HG03432 (cell line): ENCODE measurements around the gene CDK17.
"Not testable (repeated sequence)": the region's sequence is repeated elsewhere in the genome, so short reads cannot be mapped to it uniquely, and the experiment has no call there.

Experiments used
- ATAC-seq: cut with Tn5 transposase; IDR thresholded peaks from one replicate; pipeline ENCODE4 v1.9.1; 2021; ENCODE audit warnings: mild to moderate bottlenecking, moderate library complexity; ENCODE audit not compliant: unreplicated experiment

CDK17 gene

GRCh38 chr12:96360550-96360949, 39.7 kb downstream of the CDK17 start:
- no peak for ATAC-seq

- no peak for ATAC-seq
These were observed 40.9 kb downstream of the CDK17 start for GRCh38 chr12:96359328-96359727.

DNA sequence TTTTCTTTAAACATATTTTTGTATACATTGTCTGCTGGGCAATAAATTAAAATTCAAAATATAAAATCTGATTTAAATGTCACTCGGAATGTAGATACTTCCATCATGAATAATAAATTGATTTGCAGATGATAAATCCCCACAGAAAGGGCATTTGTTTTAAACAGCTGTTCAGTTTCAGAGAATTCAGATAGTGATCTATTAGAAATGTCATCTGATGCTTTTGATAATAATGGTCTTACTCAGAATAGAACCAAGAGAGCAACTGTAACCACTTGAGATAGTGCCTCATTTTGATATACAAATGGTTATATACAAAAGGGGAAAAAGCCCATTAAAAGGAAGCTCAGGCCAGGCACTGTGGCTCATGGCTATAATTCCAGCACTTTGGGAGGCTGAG, 43.4 kb downstream of the CDK17 start:
- no peak for ATAC-seq

DNA sequence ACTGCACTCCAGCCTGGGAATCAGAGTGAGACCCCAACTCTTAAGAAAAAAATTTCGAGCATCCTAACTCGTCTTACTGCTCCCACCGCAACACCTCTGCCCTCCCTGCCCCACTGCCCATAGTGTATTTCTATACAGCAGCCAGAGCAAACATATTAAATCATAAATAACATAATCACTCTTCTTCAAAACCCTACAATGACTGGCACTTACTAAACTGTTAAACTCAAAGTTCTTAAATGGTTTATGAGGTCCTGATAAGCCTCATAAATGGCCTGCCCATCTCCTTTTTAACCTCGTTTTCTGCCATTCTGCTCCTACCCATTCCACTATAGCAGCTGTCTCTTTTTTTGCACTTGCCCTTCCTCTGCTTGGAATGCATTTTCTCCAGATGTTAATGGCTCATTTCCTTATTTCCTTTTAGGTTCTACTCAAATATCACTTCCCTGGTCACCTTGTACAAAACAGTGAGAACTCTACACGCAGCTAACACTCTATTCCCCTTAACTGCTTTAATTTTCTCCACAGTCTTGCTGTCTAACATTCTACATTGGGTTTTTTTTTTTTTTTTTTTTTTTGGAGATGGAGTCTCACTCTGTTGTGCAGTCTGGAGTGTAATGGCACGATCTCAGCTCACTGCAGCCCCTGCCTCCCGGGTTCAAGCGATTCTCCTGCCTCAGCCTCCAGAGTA, 45.2 kb downstream of the CDK17 start:
- ATAC-seq = no peak

- ATAC-seq = no peak
These were observed 45.9 kb downstream of the CDK17 start for GRCh38 chr12:96354326-96354725.

- ATAC-seq = peak; percentile 53
These were observed 47.9 kb downstream of the CDK17 start for GRCh38 chr12:96352161-96352835.

DNA sequence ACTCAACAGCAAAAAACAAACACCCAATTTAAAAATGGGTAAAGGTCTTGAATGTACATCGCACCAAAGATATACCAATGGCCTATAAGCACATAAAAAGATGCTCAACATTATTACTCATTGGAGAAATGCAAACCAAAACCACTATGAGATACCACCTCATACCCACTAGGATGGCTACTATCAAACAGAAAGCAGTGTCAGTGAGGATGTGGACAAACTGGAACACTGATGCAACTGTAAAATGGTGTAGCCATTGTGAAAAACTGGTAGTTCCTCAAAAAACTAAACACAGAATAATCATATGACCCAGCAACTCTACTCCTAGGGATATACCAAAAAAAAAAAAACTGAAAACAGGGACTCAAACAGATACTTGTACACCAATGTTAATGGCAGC, 49.3 kb downstream of the CDK17 start:
- peak; percentile 37 for ATAC-seq

DNA sequence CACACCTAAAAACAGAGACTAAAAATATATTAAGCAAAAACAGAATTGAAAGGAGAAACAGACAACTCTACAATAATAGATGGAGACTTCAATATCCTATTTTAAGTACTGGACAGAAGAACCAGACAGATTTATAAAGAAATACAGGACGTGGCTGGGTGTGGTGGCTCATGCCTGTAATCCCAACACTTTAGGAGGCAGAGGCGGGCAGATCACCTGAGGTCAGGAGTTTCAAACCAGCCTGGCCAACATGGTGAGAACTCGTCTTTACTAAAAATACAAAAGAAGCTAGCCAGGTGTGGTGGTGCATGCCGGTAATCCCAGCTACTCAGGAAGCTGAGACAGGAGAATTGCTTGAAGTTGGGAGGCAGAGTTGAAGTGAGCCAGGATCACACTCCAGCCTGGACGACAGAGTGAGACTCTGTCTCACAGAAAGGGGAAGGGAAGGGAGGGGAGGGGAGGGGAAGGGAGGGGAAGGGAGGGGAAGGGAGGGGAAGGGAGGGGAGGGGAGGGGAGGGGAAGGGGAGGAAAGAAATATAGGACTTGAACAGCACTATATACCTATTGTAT, 53.0 kb downstream of the CDK17 start:
- ATAC-seq = no peak

GRCh38 chr12:96346716-96347115, 53.5 kb downstream of the CDK17 start:
- not testable (repeated sequence) for ATAC-seq

DNA sequence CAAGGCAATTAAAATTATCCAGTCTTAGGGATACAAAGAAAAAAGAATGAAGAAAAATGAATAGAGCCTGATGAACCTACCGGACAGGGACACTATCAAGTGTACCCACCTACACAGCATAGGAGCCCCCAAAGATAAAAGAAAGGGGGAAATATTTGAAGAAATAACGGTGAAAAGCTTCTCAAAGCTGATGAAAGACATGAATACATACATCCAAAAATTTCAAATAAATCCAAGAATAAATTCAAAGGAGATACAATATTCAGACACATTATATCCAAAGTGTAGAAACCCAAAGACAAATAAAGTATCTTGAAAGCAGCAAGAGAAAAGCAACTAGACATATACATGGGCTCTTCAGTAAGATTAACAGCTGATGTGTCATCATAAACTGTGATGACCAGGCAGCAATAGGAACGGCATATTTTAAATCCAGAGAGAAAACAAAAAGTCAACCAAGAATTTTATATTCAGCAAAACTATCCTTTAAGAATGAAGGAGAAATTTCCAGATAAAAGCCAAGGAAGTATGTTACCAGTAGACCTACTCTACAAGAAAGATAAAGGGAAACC, 56.0 kb downstream of the CDK17 start:
- ATAC-seq = no peak

GRCh38 chr12:96343347-96343954, 56.8 kb downstream of the CDK17 start:
- peak; percentile 78 for ATAC-seq

- ATAC-seq = not testable (repeated sequence)
These were observed 60.6 kb downstream of the CDK17 start for GRCh38 chr12:96339666-96340065.

DNA sequence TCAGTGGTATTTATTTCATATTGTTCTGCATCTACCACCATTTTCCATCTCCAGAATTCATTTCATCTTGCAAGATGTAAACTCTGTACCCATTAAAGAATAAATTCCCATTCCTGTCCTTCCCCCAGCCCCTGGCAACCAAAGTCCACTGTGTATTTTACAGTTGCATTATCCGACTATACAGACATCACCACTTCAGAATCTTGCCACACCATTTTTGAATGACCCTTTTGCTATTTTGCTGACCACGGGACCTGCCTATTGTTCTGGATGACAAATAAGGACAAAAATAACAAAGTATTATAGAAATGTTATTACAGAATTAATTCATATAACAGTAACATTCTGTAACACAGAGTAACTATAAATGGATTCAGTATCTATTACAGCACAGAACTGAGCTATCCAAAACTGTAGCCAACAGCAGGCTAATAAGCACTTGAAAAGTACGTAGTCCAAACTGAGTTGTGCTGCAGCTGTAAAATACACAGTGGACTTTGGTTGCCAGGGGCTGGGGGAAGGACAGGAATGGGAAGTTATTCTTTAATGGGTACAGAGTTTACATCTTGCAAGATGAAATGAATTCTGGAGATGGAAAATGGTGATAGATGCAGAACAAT, 61.3 kb downstream of the CDK17 start:
- ATAC-seq = no peak

GRCh38 chr12:96337953-96338352, 62.3 kb downstream of the CDK17 start:
- ATAC-seq = no peak

- ATAC-seq = no peak
These were observed 63.8 kb downstream of the CDK17 start for GRCh38 chr12:96336489-96336888.

DNA sequence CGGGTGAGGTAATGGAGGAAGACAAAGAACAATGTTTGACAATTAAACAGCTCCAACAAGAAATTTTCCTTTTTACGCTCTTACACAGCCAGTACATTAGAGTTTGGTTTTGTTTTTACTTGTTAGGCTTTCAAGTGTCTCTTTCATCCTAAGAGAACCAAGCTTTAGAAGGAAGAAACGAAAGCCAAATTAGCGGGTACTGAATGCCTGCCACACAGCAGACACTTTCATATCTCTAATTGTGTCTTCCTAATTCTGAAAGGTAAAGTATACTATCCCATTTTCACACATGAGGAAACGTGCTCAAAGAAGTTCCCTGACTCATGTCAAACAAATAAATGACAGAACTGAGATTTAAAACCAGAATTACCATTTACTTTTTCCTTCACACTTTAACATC, 65.0 kb downstream of the CDK17 start:
- peak; percentile 96 for ATAC-seq

- ATAC-seq = no peak
These were observed 65.7 kb downstream of the CDK17 start for GRCh38 chr12:96334502-96334901.

- ATAC-seq = no peak
These were observed 70.7 kb downstream of the CDK17 start for GRCh38 chr12:96329545-96329944.

DNA sequence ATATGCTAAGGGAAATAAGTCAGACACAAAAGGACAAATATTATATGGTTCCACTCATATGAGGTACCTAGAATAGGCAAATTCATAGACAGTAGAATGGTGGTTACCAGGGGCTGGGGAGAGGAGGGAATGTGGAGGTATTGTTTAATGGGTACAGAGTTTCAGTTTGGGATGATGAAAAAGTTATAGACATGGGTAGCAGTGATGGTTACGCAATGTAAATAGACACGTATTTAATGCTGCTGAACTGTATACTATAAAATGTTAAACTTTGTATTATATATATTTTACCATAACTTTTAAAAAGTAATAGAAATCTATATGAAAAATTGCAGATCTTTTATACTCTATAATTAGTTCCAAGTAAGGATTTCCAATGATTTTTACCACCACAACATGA, 71.2 kb downstream of the CDK17 start:
- no peak for ATAC-seq

DNA sequence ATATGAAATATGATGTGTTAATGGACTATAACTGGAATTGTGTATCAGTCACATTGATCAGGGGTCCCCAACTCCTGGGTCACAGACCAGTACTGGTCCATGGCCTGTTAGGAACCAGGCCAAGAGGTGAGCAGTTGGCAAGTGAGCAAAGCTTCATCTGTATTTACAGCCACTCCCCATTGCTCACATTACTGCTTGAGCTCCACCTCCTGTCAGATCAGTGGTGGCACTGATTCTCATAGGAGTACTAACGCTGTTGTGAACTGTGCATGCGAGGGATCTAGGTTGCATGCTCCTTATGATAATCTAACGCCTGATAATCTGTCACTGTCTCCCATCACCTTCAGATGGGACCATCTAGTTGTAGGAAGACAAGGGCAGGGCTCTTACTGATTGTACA, 72.3 kb downstream of the CDK17 start:
- ATAC-seq = peak; percentile 52

DNA sequence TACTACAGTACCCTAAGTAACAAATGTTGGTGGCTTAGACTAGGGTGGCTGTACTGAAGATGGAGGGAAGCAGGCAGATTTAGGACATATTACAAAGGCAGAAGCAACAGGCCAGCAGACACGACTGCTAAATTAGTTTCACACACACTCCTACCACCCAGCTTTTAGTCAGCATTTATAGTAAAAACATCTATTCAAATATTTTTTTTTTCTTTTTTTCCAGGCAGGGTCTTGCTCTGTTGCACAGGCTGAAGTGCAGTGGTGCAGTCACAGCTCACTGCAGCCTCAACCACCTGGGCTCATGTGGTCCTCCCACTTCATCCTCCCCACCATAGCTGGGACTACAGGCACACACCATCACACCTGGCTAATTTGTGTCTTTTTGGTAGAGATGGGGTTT, 72.9 kb downstream of the CDK17 start:
- ATAC-seq = peak; percentile 84
